GM18505 (cell line): ENCODE results near the gene TSC1.

ENCODE experiments used
- ATAC-seq: cut with Tn5 transposase; IDR thresholded peaks from one replicate; pipeline ENCODE4 v1.9.1; 2021; ENCODE audit not compliant: unreplicated experiment
- POLR2A ChIP-seq: IDR thresholded peaks from 4 replicates; pipeline ENCODE4 v1.6.1; 2011; ENCODE audit warnings: borderline replicate concordance; ENCODE audit not compliant: insufficient read depth, insufficient read length; ENCODE audit errors: extremely low read depth

The TSC1 gene

DNA sequence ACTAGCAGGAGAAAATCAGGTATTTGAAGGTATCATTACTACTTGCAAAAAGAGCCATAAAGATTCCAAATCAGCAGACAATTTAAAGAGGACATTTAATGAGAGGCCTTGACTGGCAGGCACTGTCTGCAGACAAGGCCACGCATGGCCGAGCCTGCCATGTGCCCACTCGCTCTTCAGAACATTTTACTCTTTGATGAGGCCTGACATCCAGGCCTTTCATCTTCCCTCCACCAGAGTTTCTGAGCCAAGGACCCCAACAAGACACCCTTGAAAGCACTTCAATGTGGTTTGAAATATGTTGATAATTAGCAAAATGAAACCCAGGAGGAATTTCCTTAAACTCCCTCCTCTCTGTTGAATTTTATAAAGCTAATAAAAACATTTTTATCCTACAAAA is 82.8 kb downstream of the TSC1 start:
- TF ChIP-seq POLR2A = no peak
- ATAC-seq = no peak

DNA sequence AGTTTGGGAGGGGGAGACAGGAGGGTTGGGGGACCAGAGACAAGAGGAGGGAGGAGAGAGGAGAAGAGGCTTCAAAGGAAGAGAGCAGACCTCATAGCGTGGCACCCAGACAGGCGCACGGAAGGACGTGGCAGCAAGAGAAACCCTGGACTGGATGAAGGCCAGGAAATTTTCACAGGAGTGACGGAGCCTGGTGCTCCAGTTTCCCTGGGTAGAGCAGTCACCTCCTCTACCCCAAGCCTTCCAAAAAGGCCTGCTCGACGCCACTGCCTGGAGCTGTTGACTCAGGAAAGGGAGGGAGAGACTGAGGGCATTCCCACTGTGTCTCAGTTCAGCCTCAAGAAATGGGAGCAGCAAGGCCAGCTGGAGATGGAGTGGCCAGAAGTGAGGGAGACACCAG is 85.7 kb downstream of the TSC1 start:
- no peak for ATAC-seq
- TF ChIP-seq POLR2A = no peak

DNA sequence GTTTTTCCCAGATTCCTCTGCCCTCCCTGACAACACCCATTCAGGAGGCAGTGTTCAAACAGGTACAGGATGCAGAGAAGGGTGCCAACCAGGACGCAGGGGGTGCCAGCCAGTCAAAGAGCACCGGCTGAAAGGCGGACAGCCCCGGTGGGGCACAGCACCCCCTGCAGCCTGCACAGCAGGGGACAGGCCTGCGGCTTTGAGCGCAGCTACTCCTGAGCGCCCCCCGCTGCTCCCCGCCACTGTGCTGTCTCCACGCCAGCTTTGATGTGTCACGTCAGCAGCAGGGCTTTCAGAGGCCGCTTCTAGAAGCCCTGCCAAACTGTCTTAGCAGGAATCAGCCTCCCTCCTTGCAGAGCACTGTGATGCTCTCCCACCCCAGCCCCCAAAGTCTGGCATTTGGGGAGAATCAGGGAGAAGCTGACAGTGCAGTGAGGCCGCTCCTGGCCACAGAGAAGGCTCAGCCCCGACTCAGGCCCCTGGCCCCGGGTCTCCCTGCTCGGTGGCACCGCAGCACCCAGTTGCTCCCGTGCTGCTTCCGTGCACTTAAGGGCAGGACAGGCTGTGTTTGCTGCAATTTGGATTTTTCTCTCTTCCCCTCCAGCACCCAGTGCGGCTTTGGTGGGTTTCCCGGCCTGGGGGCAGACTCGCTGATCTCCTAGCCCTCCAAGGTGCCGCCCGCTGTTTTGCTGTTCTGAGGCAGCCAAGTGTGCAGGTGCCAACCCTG is 86.6 kb downstream of the TSC1 start:
- no peak for TF ChIP-seq POLR2A
- ATAC-seq = no peak

DNA sequence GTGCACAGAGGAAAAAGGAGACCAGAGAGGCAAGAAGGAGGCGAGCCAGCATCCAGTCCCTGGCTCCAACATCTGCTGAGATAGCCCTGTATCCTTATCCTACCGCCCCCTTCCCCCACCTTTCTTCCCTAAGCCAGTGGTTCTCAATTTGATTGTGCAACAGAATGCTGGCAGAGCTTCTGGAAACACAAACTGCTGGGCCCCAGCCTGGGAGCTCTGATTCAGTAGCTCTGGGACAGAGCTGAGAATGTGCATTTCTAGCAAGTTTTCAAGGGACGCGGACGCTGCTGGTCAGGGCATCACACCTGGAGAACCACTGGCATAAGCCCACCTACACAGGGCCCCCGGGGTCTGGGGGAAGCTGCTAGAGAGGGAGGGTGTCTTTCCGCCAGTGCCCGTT is 87.4 kb downstream of the TSC1 start:
- no peak for ATAC-seq
- no peak for TF ChIP-seq POLR2A

DNA sequence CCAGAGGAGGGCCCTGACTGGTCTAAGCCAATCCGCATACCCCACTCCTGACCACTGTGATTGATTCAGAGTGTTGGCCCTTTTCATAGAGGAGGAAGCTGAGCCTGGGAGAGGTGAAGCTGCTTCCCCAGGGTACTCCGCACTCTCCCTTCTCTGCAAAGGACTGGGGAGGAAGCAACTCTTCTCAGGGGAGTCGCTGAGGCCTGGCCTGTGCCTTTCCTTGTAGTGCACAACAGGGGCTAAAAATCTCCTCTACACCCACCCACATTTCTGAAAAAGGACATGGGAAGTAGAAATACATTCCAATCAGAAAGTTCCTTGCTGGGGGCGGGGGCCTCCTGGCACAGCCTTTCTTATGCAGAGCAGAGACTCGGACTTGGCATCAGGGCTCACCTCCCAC is 88.5 kb downstream of the TSC1 start:
- no peak for TF ChIP-seq POLR2A
- no peak for ATAC-seq

DNA sequence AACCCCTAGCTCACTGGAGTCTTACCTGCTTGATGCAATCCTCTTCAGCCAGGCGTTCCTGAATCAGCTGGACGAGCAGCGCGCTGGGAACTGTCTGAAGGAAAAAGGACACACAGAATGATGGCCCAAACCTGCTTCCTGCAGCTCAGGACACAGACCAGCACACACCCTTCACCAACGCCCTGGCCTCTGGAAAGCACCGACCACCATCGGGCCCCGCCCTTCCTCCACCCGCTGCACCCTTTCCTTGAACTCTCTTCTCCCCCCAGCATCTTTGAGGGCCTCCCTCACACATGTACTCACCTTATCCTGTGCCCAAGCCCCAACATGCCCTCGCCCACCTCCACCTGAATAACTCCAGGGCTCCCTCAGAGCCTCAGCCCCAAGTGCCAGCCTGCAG is 89.6 kb downstream of the TSC1 start:
- no peak for ATAC-seq
- TF ChIP-seq POLR2A = no peak

GRCh38 chr9:132853482-132853881 is 90.9 kb downstream of the TSC1 start:
- no peak for ATAC-seq

DNA sequence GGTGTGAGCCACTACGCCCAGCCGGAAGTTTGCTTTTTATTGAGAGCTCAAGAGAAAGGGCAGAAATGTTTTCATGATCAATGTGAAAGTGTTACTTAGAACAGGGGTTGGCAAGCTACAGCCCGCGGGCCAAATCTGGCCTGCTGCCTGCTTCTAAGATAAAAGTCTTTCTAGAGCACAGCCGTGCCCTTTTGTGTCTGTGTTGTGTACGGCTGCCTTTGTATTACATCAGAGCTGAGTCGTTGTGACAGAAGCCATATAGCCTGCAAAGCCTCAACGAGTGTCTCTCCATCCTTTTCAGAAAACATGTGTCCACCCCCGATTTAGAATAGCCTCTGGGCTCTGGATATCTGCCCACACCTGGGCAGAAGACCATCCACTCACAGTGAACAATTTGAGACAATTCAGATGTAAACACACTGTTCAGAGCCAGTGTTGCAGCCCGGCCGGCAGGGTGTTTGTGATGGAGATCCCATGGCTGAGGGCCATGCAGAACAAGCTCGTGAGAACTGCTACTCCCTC is 95.2 kb downstream of the TSC1 start:
- TF ChIP-seq POLR2A = no peak
- no peak for ATAC-seq

More at GRCh38 chr9:132853482-132853881, 90.9 kb downstream of the TSC1 start:
- TF ChIP-seq POLR2A = no peak

DNA sequence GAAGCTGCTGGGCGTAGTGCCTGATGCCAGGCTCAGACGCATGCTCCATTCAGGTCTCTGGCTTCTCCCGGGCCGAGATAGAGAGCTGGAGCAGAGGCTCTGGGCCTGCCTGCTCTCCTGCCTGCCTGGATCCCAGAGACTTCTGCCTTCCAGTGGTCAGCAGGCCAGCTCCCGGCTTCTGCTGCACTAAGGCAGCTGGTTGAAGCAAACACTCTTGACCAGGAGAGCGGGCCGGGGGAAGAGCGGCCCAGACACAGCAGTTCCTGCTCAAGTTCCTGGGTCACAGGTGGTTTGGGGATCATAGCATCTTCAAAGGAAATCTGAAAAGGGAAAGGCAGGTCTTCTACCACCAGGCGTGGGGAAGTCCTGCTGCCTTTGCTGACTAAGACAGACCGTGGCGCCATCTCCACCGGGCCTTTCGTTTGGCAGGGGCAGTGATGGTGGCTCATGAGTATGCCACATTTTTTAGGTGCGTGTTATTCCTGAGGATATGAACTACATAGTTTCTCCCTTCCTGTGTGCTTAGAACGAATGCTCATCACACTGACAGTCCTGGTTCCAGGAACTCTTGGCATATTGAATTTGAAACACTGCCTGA is 97.4 kb downstream of the TSC1 start:
- no peak for TF ChIP-seq POLR2A
- ATAC-seq = no peak

GRCh38 chr9:132846109-132846917 is 98.1 kb downstream of the TSC1 start:
- ATAC-seq = no peak
- TF ChIP-seq POLR2A = no peak

DNA sequence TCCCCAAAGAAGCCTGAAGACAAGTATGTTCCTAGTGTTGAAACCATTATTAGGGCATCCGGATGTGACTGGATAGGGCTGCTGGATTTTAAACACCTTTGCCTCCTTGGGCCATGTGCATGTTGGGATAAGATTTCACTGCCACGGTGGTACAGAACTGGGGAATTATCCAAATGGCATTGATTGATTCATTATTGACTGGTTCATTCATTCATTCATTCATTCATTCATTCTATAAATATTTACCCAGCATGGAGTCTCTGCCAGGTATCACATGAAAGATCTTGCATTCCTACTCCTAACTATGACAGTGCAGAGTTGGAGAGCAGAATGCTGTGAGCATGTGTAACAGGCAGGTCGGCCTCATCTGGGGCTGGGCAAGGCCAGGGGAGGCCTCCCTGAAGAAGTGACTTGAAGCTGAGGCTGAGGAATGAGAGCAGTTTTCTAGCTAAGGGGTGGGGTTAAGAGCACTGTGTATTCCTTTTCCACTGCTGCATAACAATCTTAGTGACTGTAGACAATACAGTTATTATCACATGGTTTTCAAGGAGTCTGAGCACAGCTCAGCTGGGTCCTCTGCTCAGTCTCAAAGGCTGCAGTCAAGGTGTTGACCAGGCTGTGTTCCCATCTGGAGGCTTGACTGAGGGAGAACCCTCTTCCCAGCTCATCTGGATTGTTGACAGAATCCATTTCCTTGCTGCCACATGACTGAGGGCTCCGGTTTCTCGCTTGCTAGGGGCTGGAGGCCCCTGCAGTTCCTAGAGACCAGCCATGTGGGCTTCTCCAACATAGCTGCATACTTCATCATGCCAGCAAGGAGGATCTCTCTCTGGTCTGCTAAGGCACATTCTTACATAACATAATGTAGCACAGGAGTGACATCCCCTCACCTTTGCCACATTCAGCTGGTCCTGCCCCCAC is 102.0 kb downstream of the TSC1 start:
- no peak for ATAC-seq
- TF ChIP-seq POLR2A = no peak
